Mucosa of rectum (tissue), 2 donors: ENCODE measurements around the gene FLNC.

Experiments used
- H3K27ac ChIP-seq, 2 donors: one replicate each; pipeline ENCODE4 v1.7.0; 2013; ENCODE audit warnings: inconsistent platforms in 2 of 2, low read depth in 2 of 2, low read length in 2 of 2
- H3K27me3 ChIP-seq, 2 donors: one replicate each; pipeline ENCODE4 v1.7.0; 2013; ENCODE audit warnings: low read length in 2 of 2; ENCODE audit not compliant: control insufficient read depth in 2 of 2, insufficient read depth in 2 of 2
- H3K36me3 ChIP-seq, 2 donors: one replicate each; pipeline ENCODE4 v1.7.0; 2013; ENCODE audit warnings: low read length in 2 of 2; ENCODE audit not compliant: control insufficient read depth in 2 of 2, insufficient read depth in 2 of 2
- H3K4me1 ChIP-seq, 2 donors: one replicate each; pipeline ENCODE4 v1.7.0; 2013; ENCODE audit warnings: low read length in 2 of 2, mild to moderate bottlenecking in 1 of 2; ENCODE audit not compliant: control insufficient read depth in 2 of 2, insufficient read depth in 2 of 2
- H3K4me3 ChIP-seq, 2 donors: one replicate each; pipeline ENCODE4 v1.7.0; 2013; ENCODE audit warnings: low read length in 2 of 2
- H3K9ac ChIP-seq, 2 donors: one replicate each; pipeline ENCODE4 v1.7.0; 2013; ENCODE audit warnings: low read length in 2 of 2, low read depth in 1 of 2, mild to moderate bottlenecking in 1 of 2
- H3K9me3 ChIP-seq, 2 donors: one replicate each; pipeline ENCODE4 v1.7.0; 2013; ENCODE audit warnings: low read length in 2 of 2; ENCODE audit not compliant: control insufficient read depth in 2 of 2
- donor health status: healthy.
- donor health status: Normal muscosa, but diverticular disease.

FLNC gene

GRCh38 chr7:128815289-128815942 lies 14.8 kb upstream of the FLNC start:
- Histone ChIP-seq H3K9me3 (no peaks in the 10 kb centered on the region), H3K4me3 (no peak overlapping the region), H3K4me1 (no peaks in the 10 kb centered on the region), H3K36me3 (no peaks in the 10 kb centered on the region), H3K27ac (no peak overlapping the region), H3K27me3 (no peaks in the 10 kb centered on the region), H3K9ac (no peak overlapping the region)

GRCh38 chr7:128818694-128819093 lies 11.5 kb upstream of the FLNC start:
- Histone ChIP-seq H3K9ac (no peak overlapping the region), H3K27me3 (no peaks in the 10 kb centered on the region), H3K4me1 (no peaks in the 10 kb centered on the region), H3K9me3 (no peaks in the 10 kb centered on the region), H3K36me3 (no peaks in the 10 kb centered on the region), H3K27ac (no peak overlapping the region), H3K4me3 (no peak overlapping the region)

GRCh38 chr7:128821724-128822123 lies 8.5 kb upstream of the FLNC start:
- no peaks in the 10 kb centered on the region for H3K36me3 ChIP-seq
- H3K4me1 ChIP-seq, result no peaks in the 10 kb centered on the region
- no peak overlapping the region for H3K4me3 ChIP-seq
- H3K9me3 ChIP-seq, result no peaks in the 10 kb centered on the region
- H3K9ac ChIP-seq, result no peak overlapping the region
- no peak overlapping the region for H3K27ac ChIP-seq
- no peaks in the 10 kb centered on the region for H3K27me3 ChIP-seq

- Histone ChIP-seq H3K9me3 (no peaks in the 10 kb centered on the region), H3K36me3 (no peaks in the 10 kb centered on the region), H3K9ac (no peak overlapping the region), H3K4me3 (no peak overlapping the region), H3K27ac (no peak overlapping the region), H3K27me3 (peaks cover 13 to 28% of the 10 kb centered on the region in 2 donors), H3K4me1 (peaks cover 9 to 11% of the 10 kb centered on the region in 2 donors)
Measured at GRCh38 chr7:128826512-128826911, 3.7 kb upstream of the FLNC start.

GRCh38 chr7:128826916-128827247 lies 3.3 kb upstream of the FLNC start:
- Histone ChIP-seq H3K9me3 (no peaks in the 10 kb centered on the region), H3K27ac (no peak overlapping the region), H3K9ac (no peak overlapping the region), H3K36me3 (no peaks in the 10 kb centered on the region), H3K4me3 (no peak overlapping the region), H3K27me3 (peaks cover 14 to 31% of the 10 kb centered on the region in 2 donors), H3K4me1 (peaks cover 9 to 11% of the 10 kb centered on the region in 2 donors)

GRCh38 chr7:128827248-128827958 lies 2.8 kb upstream of the FLNC start:
- H3K9ac ChIP-seq, result no peak overlapping the region
- no peaks in the 10 kb centered on the region for H3K36me3 ChIP-seq
- H3K4me1 ChIP-seq, result peaks cover 9 to 12% of the 10 kb centered on the region in 2 donors
- H3K9me3 ChIP-seq, result no peaks in the 10 kb centered on the region
- peaks cover 14 to 31% of the 10 kb centered on the region in 2 donors for H3K27me3 ChIP-seq
- no peak overlapping the region for H3K27ac ChIP-seq
- no peak overlapping the region for H3K4me3 ChIP-seq

GRCh38 chr7:128827971-128828711 lies 2.1 kb upstream of the FLNC start:
- Histone ChIP-seq H3K36me3 (no peaks in the 10 kb centered on the region), H3K4me3 (no peak overlapping the region), H3K27me3 (peaks cover 19 to 36% of the 10 kb centered on the region in 2 donors), H3K4me1 (peaks cover 9 to 17% of the 10 kb centered on the region in 2 donors), H3K9ac (no peak overlapping the region), H3K9me3 (no peaks in the 10 kb centered on the region), H3K27ac (no peak overlapping the region)

GRCh38 chr7:128829391-128830166 lies 627 bp upstream of the FLNC start:
- Histone ChIP-seq H3K4me3 (peak overlapping the region; percentile 46 to 48), H3K27ac (peak overlapping the region in 1 of 2 donors; percentile 38), H3K36me3 (no peaks in the 10 kb centered on the region), H3K9me3 (no peaks in the 10 kb centered on the region), H3K27me3 (peaks cover 19 to 36% of the 10 kb centered on the region in 2 donors), H3K4me1 (peaks cover 9 to 17% of the 10 kb centered on the region in 2 donors), H3K9ac (no peak overlapping the region)

GRCh38 chr7:128831178-128831993 lies 1.2 kb downstream of the FLNC start:
- H3K9me3 ChIP-seq, result no peaks in the 10 kb centered on the region
- no peak overlapping the region for H3K9ac ChIP-seq
- H3K27ac ChIP-seq, result peak overlapping the region; percentile 65 to 68
- H3K4me3 ChIP-seq, result peak overlapping the region; percentile 42 to 56
- peaks cover 19 to 36% of the 10 kb centered on the region in 2 donors for H3K27me3 ChIP-seq
- peaks cover 9 to 17% of the 10 kb centered on the region in 2 donors for H3K4me1 ChIP-seq
- no peaks in the 10 kb centered on the region for H3K36me3 ChIP-seq
